HUES64 (cell line): Measurements from ENCODE around the gene METTL23.
"Not testable (repeated sequence)": the region's sequence is repeated elsewhere in the genome, so short reads cannot be mapped to it uniquely, and the experiment has no call there.

Source experiments
- H3K27ac ChIP-seq: 2 replicates; pipeline ENCODE4 v1.7.0; 2013; ENCODE audit warnings: low read depth, low read length, inconsistent platforms
- H3K27me3 ChIP-seq: 2 replicates; pipeline ENCODE4 v1.6.1; 2013; ENCODE audit warnings: mild to moderate bottlenecking, low read length; ENCODE audit not compliant: insufficient read depth
- H3K36me3 ChIP-seq: 2 replicates; pipeline ENCODE4 v1.6.1; 2013; ENCODE audit warnings: mild to moderate bottlenecking, low read length; ENCODE audit not compliant: insufficient read depth
- H3K4me1 ChIP-seq: 2 replicates; pipeline ENCODE4 v1.6.1; 2013; ENCODE audit warnings: mild to moderate bottlenecking, low read length, moderate library complexity; ENCODE audit not compliant: insufficient read depth
- H3K4me3 ChIP-seq: 2 replicates; pipeline ENCODE4 v1.5.1; 2013; ENCODE audit warnings: mild to moderate bottlenecking, low read length, moderate library complexity
- H3K9ac ChIP-seq: 2 replicates; pipeline ENCODE4 v1.6.1; 2013; ENCODE audit warnings: mild to moderate bottlenecking, low read depth, low read length
- H3K9me3 ChIP-seq: 2 replicates; pipeline ENCODE4 v1.6.1; 2013; ENCODE audit warnings: low read depth, low read length; ENCODE audit not compliant: insufficient read depth
- WGBS: fragments of 150-250, 120-280 bp; methylation state at CpG from one replicate; pipeline ENCODE4 v1.1.7; 2013; ENCODE audit warnings: missing lambda C conversion rate; 5-methylcytosine and 5-hydroxymethylcytosine counted together

The METTL23 gene

DNA sequence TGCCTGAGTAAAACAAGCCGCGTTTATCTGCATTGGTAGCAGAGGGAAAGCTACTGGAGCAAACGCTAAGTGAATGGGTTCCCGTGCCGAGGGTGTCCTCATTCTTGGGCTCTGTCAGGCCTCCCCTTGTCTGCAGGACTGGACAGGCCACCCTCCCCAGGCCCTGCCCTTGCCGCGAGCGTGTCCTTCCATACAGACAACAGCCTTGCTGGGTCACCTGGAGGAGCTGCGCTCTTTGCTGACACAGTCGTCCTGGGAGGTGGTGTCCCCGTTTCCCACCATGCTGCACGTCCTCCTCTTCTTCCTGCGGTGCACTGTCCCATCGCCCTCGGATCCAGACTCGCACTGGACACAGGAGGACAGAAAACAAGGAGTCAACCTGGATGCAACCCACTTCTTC lies 8.1 kb upstream of the METTL23 start:
- Histone ChIP-seq H3K9ac (no peak overlapping the region), H3K27me3 (no peaks in the 10 kb centered on the region), H3K9me3 (no peaks in the 10 kb centered on the region), H3K4me3 (no peak overlapping the region), H3K4me1 (no peaks in the 10 kb centered on the region), H3K36me3 (peaks cover 78% of the 10 kb centered on the region), H3K27ac (no peak overlapping the region)
- WGBS: 96% methylated on average over 16 of the region's 16 CpGs

DNA sequence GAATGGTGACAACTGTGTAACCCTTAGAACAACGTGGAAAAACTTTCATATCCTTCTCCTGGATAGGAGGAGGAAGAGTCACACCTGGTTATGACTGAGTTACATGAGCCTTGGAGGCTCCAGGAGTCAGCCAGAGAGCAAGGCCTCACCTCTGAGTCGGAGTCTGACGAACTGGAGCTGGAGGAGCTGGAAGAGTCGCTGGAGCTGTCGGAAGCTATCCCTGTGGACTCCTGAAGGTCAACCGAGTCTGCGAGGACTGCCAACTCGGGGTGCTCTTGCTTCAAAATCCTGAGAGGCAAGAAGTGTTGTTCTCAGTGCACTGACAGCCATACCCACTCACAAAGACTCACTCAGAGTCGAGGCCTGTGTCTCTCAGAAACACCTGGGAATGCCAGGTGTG lies 6.4 kb upstream of the METTL23 start:
- Histone ChIP-seq H3K4me1 (no peaks in the 10 kb centered on the region), H3K36me3 (peaks cover 84% of the 10 kb centered on the region), H3K9me3 (no peaks in the 10 kb centered on the region), H3K4me3 (no peak overlapping the region), H3K27me3 (no peaks in the 10 kb centered on the region), H3K9ac (no peak overlapping the region), H3K27ac (no peak overlapping the region)
- WGBS: 92% methylated on average over 9 of the region's 9 CpGs

DNA sequence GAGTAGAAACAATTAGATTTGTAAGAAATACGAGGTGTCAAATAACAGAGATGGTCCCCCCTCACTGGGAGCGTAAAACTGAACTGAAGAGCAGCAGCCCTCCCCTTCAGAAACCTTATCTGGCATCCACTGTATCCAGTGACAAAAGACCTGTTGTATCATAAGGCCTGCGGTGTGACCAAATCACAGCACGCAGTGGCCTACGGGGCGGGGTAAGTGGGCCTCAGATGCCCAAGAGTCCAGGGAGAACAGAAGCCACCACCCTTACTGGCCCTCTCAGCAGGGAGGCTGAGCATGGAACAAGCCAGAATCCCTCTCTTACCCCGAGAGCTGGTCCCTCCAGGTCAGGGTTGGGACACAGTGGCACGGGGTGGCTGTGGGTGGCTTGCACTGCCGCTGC lies 5.7 kb upstream of the METTL23 start:
- peaks cover 80% of the 10 kb centered on the region for H3K36me3 ChIP-seq
- H3K4me1 ChIP-seq: peaks cover 4% of the 10 kb centered on the region; the same call in 1 of the 2 replicates
- no peak overlapping the region for H3K9ac ChIP-seq
- no peaks in the 10 kb centered on the region for H3K9me3 ChIP-seq
- no peaks in the 10 kb centered on the region for H3K27me3 ChIP-seq
- H3K4me3 ChIP-seq: no peak overlapping the region
- H3K27ac ChIP-seq: no peak overlapping the region
- 95% methylated on average over 9 of the region's 9 CpGs for WGBS

DNA sequence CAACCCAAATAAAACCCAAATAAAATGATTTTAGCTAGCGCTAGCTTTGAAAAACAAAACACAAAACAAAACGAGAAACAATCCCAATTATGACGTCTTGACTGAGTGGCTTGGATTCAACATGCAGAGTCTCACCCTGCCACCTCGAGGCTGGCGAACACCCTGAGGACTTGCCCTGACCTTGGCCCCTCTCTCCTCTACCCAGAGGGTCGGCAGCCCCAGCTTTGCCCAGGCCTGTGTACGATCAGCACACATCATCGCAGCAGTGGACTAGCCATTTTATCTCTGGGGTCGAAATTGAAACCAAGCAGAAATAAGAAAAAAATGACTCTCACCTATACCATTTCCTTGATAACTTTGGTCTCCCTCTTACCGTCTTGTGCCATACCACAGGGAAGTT lies 5.2 kb upstream of the METTL23 start:
- Histone ChIP-seq H3K4me1 (peaks cover 4% of the 10 kb centered on the region; the same call in 1 of the 2 replicates), H3K36me3 (peaks cover 75% of the 10 kb centered on the region), H3K27ac (no peak overlapping the region), H3K27me3 (no peaks in the 10 kb centered on the region), H3K9me3 (no peaks in the 10 kb centered on the region), H3K4me3 (no peak overlapping the region), H3K9ac (no peak overlapping the region)
- WGBS: 94% methylated on average over 10 of the region's 10 CpGs

DNA sequence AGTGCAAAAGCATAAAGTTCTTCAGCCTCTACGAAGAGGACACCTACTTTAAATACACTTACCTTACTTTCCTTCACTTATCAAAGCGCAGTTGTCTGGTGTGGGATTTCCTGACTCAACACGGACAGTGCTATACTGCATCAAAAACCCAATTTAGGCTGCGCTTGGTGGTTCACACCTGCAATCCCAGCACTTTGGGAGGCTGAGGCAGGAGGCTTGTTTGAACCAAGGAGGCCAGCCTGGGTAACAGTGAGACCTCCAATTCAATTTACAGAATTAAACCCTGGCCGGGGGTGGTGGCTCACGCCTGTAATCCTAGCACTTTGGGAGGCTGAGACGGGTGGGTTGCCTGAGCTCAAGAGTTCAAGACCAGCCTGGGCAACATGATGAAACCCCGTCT lies 4.4 kb upstream of the METTL23 start:
- no peak overlapping the region for H3K9ac ChIP-seq
- H3K27ac ChIP-seq: no peak overlapping the region
- H3K27me3 ChIP-seq: no peaks in the 10 kb centered on the region
- H3K36me3 ChIP-seq: peaks cover 67% of the 10 kb centered on the region
- no peak overlapping the region for H3K4me3 ChIP-seq
- no peaks in the 10 kb centered on the region for H3K9me3 ChIP-seq
- peaks cover 4% of the 10 kb centered on the region; the same call in 1 of the 2 replicates for H3K4me1 ChIP-seq
- WGBS: 96% methylated on average over 8 of the region's 8 CpGs

DNA sequence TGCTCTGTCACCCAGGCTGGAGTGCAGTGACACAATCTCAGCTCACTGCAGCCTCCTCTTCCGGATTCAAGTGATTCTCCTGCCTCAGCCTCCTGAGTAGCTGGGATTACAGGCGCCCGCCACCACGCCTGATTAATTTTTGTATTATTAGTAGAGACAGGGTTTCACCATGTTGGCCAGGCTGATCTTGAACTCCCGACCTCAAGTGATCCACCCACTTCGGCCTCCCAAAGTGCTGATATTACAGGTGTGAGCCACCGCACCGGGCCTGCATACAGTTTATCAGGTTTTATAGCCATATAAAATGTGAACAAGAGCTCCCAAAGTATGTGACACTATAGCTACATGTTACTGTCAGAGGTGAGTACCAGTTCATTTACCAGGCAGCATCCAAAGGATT lies 3.7 kb upstream of the METTL23 start:
- H3K9ac ChIP-seq, H3K4me3 ChIP-seq, H3K27me3 ChIP-seq, H3K9me3 ChIP-seq, H3K27ac ChIP-seq: not testable (repeated sequence)
- Histone ChIP-seq H3K4me1 (peaks cover 11% of the 10 kb centered on the region), H3K36me3 (peaks cover 63% of the 10 kb centered on the region)
- 95% methylated on average over 8 of the region's 8 CpGs for WGBS

DNA sequence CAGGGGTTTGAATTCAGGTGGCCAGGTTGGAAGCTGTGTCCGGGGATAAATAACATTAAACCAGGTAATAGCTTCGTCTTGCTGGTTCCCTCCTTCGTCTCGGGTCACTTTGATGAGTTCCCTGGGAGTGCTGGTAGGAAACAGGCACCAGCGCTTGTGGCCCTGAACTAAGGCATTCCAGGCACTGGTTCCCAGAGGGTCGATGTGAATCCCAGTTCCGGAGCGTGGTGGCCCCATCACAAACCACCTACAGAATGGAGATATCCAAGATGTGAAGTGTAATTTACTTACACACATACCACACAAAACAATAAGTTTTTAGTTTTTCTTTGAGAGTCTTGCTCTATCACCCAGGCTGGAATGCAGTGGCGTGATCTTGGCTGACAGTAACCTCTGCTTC lies 2.8 kb upstream of the METTL23 start:
- 95% methylated on average over 9 of the region's 9 CpGs for WGBS
- Histone ChIP-seq H3K27ac (no peak overlapping the region), H3K9me3 (no peaks in the 10 kb centered on the region), H3K27me3 (no peaks in the 10 kb centered on the region), H3K4me1 (peaks cover 11% of the 10 kb centered on the region), H3K4me3 (no peak overlapping the region), H3K36me3 (peaks cover 54% of the 10 kb centered on the region), H3K9ac (no peak overlapping the region)

DNA sequence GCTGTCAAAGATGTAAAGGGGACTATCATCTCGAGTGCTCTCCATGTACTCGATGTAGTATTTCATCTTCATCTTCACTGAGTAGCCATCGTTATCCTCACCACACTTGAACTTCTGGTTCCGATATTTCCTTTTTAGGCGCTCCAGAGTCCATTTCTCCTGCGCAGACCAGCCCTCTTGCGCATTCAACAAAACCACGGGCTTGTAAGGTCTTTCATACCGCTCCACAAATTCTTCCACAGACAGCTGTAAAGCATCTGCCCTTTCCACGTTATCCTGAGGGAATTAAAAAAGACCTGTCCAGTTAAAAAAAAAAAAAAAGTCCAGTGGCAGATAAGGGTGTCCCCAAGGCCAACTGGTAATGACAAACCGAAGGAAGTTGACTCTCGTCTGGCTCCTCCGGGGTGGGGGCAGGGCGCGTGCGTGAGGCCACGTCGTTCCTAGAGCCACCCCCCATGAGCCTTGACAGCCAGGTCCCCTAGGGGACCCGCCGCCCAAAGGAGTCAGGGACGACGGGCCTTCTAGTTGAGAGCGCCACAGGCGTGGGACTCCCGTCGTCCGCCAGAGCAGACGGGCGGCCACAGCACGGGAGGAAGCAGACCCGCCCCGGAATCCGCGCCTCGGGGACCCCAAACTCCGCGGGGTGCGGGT lies 934 bp upstream of the METTL23 start:
- Histone ChIP-seq H3K27me3 (no peaks in the 10 kb centered on the region), H3K4me1 (peaks cover 11% of the 10 kb centered on the region), H3K27ac (peak overlapping the region; percentile 94), H3K4me3 (peak overlapping the region; percentile 92), H3K9ac (peak overlapping the region; percentile 73), H3K9me3 (no peaks in the 10 kb centered on the region), H3K36me3 (peaks cover 40% of the 10 kb centered on the region)
- 16% methylated on average over 38 of the region's 38 CpGs for WGBS

DNA sequence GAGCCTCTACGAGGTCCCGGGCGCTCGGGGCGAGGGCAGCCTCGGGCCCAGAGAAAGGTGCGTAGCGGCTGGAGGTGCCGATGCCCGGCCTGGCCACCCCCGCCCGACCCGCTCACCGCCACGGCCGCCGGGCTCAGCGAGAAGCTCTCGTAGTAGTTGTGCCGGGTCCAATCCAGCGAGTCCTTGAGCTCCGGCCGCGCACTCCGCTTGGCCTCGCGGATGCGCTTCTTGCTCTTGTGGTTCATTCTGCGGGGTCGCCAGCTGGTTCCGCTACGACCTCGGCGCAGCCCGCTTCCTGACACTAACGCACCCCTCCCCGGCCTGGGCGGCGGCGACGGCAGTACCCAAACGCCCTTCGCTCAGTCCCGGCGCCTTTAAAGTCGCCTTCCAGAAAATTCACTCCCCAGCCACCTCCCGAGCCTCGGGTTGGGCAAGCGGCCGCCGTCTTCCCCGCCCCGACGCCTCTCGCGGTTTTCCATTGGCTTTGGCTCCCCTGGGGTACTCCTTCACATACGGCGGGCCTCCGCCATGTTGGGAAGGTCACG lies 336 bp upstream of the METTL23 start, which contains the start of gene JMJD6:
Gene JMJD6, minus strand, starts transcription at position 376 of the 545 bp plus-strand sequence. Its CDS starts 131 bp downstream, at position 245.
- Histone ChIP-seq H3K9ac (peak within 1 kb of the TSS; percentile 96), H3K4me1 (peaks cover 11% of the 10 kb centered on the region), H3K36me3 (peaks cover 37% of the 10 kb centered on the region), H3K27me3 (no peaks in the 10 kb centered on the region), H3K4me3 (peak within 1 kb of the TSS; percentile 92), H3K27ac (peak within 1 kb of the TSS; percentile 94), H3K9me3 (no peaks in the 10 kb centered on the region)
- under 1% methylated on average over 60 of the region's 60 CpGs for WGBS

DNA sequence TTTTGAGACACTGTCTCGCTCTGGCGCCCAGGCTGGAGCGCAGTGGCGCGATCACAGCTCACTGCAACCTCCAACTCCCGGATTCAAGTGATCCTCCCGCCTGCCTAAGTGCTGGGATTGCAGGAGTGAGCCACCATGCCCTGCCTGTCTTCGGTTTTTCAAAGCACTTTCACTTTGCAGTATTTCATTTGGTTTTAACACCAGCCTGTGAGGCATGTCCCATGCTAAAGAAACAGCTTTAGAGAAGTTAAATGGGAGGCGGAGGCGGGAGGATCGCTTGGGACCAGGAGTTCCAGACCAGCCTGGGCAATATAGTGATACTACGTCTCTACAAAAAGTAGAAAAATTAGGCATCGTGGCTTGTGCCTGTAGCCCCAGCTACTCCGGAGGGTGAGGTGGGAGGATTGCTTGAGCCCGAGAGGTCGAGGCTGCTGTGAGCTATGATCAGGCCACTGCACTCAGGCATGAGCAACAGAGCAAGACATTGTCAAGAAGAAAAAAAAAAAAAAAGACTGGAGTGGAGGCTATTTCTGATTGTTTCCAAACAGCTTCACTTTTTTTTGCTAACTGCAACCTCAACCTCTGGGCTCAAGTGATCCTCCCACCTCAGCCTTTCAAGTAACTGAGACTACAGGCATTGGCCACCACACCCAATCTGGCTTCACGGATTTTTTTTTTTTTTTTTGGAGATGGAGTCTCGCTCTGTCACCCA lies 1.3 kb downstream of the METTL23 start:
- H3K9me3 ChIP-seq: no peaks in the 10 kb centered on the region
- peak overlapping the region; percentile 92 for H3K4me3 ChIP-seq
- peaks cover 11% of the 10 kb centered on the region for H3K4me1 ChIP-seq
- H3K27ac ChIP-seq: no peak overlapping the region
- WGBS: 88% methylated on average over 17 of the region's 18 CpGs
- H3K36me3 ChIP-seq: peaks cover 39% of the 10 kb centered on the region
- no peaks in the 10 kb centered on the region for H3K27me3 ChIP-seq
- H3K9ac ChIP-seq: peak overlapping the region; percentile 96; the same call in 1 of the 2 replicates
